ENCODE measurements around the gene GALNS.

The GALNS gene

GRCh38 chr16:88888461-88889387 lies 32.0 kb upstream of the GALNS start:
- DNase-seq (ENCODE audit: low read depth, low spot score), result no peak

- no peak for DNase-seq (ENCODE audit: low read depth, low spot score)
Measured at GRCh38 chr16:88888057-88888456, 31.3 kb upstream of the GALNS start.

GRCh38 chr16:88886845-88887521 lies 30.2 kb upstream of the GALNS start:
- DNase-seq (ENCODE audit: low read depth, low spot score), result no peak

GRCh38 chr16:88886420-88886844 lies 29.7 kb upstream of the GALNS start:
- DNase-seq (ENCODE audit: low read depth, low spot score), result no peak

- DNase-seq (ENCODE audit: low read depth, low spot score), result no peak
Measured at GRCh38 chr16:88885693-88886280, 29.0 kb upstream of the GALNS start.

- DNase-seq (ENCODE audit: low read depth, low spot score), result no peak
Measured at GRCh38 chr16:88884569-88885271, 28.0 kb upstream of the GALNS start.

GRCh38 chr16:88883946-88884345 lies 27.2 kb upstream of the GALNS start:
- no peak for DNase-seq (ENCODE audit: low read depth, low spot score)

GRCh38 chr16:88883117-88883895 lies 26.6 kb upstream of the GALNS start:
- DNase-seq (ENCODE audit: low read depth, low spot score), result no peak

- DNase-seq (ENCODE audit: low read depth, low spot score), result no peak
Measured at GRCh38 chr16:88882358-88883030, 25.7 kb upstream of the GALNS start.

GRCh38 chr16:88881675-88882357 lies 25.1 kb upstream of the GALNS start:
- no peak for DNase-seq (ENCODE audit: low read depth, low spot score)

GRCh38 chr16:88881007-88881615 lies 24.4 kb upstream of the GALNS start:
- no peak for DNase-seq (ENCODE audit: low read depth, low spot score)

GRCh38 chr16:88880226-88881006 lies 23.7 kb upstream of the GALNS start:
- no peak for DNase-seq (ENCODE audit: low read depth, low spot score)

- DNase-seq (ENCODE audit: low read depth, low spot score), result no peak
Measured at GRCh38 chr16:88879788-88880055, 23.0 kb upstream of the GALNS start.

- no peak for DNase-seq (ENCODE audit: low read depth, low spot score)
Measured at GRCh38 chr16:88878967-88879787, 22.4 kb upstream of the GALNS start.

- no peak for DNase-seq (ENCODE audit: low read depth, low spot score)
Measured at GRCh38 chr16:88878356-88878755, 21.6 kb upstream of the GALNS start.

GRCh38 chr16:88877564-88878289 lies 21.0 kb upstream of the GALNS start:
- no peak for DNase-seq (ENCODE audit: low read depth, low spot score)

- no peak for DNase-seq (ENCODE audit: low read depth, low spot score)
Measured at GRCh38 chr16:88876942-88877526, 20.3 kb upstream of the GALNS start.

All from activated naive CD8-positive, alpha-beta T cell treated with anti-CD3 and anti-CD28 coated beads, Interleukin-2, amount 50 U/mL, for 16 hours (primary cell).